Ovary (tissue), 3 donors: ENCODE results near the gene LRP11.

Source experiments
- EP300 ChIP-seq: sonication (generic); formaldehyde crosslinking; IDR thresholded peaks from one replicate; pipeline ENCODE4 v1.6.1; 2017; ENCODE audit warnings: antibody characterized with exemption
- TF ChIP-seq, protein P1 (sequence below), 3 donors: fragments of 450-650 bp in 2 of 3; fragments of 200-600 bp in 1 of 3; IDR thresholded peaks; one replicate each; pipeline versions ENCODE4 v1.5.1 to v1.8.0; 2016 to 2022; ENCODE audit warnings: antibody characterized with exemption in 3 of 3, mild to moderate bottlenecking in 1 of 3
- donor health status: DM: no; HTN: no; CAD: no.

DNA sequence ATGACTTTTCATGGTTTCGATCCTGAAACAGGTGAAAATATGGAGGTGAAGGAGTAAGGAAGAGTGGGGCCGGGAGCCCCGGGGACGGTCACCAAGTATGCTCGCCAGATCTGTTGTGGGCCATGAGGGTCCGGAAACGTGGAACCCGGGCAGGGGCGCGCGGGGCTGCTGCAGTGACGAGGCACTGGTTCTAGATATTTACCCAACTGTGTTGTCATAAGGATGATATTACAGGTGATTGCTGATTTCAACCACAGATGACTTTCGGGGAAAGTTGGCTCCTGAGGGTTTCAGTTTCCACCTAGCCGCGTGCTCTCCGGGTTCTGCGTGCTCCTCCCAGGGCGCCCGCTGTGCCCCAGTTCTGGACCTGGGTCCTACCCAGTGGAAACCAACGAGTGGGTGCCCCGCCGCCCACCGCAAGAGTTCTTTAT, 46.6 kb upstream of the LRP11 start:
- TF ChIP-seq, protein P1, sequence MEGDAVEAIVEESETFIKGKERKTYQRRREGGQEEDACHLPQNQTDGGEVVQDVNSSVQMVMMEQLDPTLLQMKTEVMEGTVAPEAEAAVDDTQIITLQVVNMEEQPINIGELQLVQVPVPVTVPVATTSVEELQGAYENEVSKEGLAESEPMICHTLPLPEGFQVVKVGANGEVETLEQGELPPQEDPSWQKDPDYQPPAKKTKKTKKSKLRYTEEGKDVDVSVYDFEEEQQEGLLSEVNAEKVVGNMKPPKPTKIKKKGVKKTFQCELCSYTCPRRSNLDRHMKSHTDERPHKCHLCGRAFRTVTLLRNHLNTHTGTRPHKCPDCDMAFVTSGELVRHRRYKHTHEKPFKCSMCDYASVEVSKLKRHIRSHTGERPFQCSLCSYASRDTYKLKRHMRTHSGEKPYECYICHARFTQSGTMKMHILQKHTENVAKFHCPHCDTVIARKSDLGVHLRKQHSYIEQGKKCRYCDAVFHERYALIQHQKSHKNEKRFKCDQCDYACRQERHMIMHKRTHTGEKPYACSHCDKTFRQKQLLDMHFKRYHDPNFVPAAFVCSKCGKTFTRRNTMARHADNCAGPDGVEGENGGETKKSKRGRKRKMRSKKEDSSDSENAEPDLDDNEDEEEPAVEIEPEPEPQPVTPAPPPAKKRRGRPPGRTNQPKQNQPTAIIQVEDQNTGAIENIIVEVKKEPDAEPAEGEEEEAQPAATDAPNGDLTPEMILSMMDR (IDR thresholded peaks at IDR 0.05) = no peak
- no peak for TF ChIP-seq EP300
